Activated CD4-positive, alpha-beta T cell treated with anti-CD3 and anti-CD28 coated beads, Interleukin-2, amount 50 U/mL, for 48 hours (primary cell): ENCODE data around the gene P2RX3.
"Not testable (repeated sequence)": the region's sequence is repeated elsewhere in the genome, so short reads cannot be mapped to it uniquely, and the experiment has no call there.

Experiments used
- DNase-seq, 2 experiments: peaks; one replicate each; pipeline ENCODE4 v3.0.0-alpha.2; 2020

P2RX3 gene

DNA sequence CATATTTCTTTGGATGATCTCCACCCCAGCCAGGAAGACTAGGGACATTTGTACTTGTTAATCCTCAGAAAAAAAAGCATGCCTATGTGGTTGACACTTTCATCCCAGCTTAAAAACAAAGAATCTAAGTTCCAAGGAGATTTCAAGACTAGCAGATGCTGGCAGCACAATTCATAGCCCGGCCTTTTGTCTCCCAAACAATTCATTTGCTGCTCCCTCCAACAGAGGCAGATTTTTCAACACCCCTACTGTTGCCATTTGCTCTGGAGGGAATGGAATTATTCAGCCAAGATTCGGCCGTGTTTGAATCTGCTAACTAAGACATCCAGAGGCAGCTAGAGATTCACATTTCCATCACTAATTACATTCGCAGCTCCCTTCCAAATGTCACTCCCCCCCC, 15.3 kb downstream of the P2RX3 start:
- no peak for DNase-seq

GRCh38 chr11:57353852-57354251, 15.7 kb downstream of the P2RX3 start:
- no peak for DNase-seq

- DNase-seq: no peak
These were observed 16.5 kb downstream of the P2RX3 start for GRCh38 chr11:57354699-57355098.

- no peak for DNase-seq
These were observed 18.1 kb downstream of the P2RX3 start for GRCh38 chr11:57356268-57356667.

- no peak for DNase-seq
These were observed 19.2 kb downstream of the P2RX3 start for GRCh38 chr11:57357310-57357709.

DNA sequence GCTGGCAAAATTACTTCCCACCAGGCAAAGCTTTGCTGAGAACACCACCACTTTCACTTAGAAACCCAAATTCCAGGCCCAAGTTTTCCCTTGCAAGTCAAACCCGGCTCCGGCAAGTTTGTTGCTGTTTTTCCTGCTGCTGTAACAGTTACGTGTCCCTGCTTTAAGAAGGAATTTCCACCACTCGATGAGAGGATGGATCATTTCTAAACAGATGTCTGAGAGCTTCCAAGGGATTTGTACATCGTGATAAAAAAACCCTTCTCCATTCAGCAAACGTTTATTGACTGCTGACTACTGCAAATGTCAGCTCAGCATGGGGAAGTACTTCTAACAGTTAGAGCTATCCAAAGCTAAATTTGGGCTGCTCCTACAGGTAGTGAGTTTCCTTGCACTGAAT, 19.7 kb downstream of the P2RX3 start:
- DNase-seq: no peak

DNA sequence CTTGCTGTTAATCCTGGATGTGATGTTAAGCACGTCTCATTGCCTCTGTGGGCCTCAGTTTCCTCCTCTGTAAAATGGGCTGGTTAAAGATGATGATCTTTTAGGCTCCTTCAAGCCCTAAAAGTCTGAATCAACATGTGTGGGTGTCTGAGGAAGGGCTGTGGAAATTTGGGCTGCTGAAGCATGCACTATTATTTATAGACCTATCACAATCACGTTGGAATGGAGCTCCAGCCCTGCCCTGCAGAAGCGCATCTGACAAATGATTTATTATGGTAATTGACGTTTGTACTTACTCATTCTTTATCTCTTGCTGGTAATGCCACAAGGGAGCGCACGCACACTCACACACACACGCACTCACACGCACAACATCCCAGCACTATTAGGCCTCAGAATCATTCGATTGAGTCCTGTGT, 20.4 kb downstream of the P2RX3 start:
- DNase-seq: no peak

DNA sequence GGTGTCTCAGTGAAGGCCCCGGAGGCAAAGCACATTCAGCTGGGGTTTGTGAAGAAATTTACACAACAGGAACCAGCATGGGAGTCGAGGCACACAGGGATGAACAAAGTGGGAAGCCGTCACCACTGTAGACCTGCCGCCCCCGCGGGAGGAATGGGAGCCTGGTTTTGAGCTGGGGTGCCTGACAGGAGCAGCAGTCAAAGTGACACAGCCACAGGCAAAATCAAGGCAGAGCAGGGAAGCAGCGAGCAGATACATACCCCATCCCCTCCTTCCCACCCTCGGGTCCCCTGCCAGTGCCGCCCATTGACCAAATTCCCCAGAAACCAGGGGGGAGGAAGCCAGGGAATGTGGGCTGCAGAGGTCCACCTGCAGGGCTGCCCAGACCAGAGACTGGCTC, 20.8 kb downstream of the P2RX3 start:
- DNase-seq: no peak

- DNase-seq: no peak
These were observed 21.2 kb downstream of the P2RX3 start for GRCh38 chr11:57359396-57359795.

DNA sequence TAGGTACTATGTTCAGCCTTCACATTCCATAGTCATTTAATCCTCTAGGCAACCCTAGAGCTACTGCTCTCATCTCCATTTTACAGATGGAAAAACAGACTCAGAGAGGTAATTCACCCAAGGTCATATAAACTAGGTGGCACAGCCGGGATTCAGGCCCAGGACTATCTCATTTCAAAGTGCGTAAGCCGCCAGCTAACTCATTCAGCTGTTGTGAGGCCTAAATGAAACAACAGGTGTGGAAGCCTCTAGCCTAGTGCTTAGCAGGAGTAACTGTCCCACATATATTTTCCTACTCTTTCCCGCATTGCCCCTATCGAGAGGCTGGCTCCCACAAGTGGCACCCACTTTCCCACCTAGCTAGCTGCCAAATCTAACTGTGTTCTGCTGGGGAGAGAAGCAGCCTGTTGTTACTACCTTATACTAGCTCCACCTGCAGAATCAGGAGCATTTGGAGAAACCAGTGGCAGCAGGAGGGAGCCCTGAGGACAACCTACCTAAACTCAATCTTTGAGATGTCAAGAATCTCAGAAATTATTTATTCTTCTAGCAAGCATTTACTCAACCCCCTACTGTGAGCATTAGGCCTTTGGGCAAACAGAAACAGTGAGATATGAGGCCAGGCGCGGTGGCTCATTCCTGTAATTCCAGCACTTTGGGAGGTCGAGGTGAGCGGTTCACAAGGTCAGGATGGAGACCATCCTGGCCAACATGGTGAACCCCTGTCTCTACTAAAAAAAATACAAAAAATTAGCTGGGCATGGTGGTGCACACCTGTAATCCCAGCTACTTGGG, 21.9 kb downstream of the P2RX3 start:
- no peak for DNase-seq

GRCh38 chr11:57360991-57361390, 22.8 kb downstream of the P2RX3 start:
- DNase-seq: no peak

- not testable (repeated sequence) for DNase-seq
These were observed 23.3 kb downstream of the P2RX3 start for GRCh38 chr11:57361420-57361819.

- DNase-seq: no peak
These were observed 23.8 kb downstream of the P2RX3 start for GRCh38 chr11:57361926-57362325.

DNA sequence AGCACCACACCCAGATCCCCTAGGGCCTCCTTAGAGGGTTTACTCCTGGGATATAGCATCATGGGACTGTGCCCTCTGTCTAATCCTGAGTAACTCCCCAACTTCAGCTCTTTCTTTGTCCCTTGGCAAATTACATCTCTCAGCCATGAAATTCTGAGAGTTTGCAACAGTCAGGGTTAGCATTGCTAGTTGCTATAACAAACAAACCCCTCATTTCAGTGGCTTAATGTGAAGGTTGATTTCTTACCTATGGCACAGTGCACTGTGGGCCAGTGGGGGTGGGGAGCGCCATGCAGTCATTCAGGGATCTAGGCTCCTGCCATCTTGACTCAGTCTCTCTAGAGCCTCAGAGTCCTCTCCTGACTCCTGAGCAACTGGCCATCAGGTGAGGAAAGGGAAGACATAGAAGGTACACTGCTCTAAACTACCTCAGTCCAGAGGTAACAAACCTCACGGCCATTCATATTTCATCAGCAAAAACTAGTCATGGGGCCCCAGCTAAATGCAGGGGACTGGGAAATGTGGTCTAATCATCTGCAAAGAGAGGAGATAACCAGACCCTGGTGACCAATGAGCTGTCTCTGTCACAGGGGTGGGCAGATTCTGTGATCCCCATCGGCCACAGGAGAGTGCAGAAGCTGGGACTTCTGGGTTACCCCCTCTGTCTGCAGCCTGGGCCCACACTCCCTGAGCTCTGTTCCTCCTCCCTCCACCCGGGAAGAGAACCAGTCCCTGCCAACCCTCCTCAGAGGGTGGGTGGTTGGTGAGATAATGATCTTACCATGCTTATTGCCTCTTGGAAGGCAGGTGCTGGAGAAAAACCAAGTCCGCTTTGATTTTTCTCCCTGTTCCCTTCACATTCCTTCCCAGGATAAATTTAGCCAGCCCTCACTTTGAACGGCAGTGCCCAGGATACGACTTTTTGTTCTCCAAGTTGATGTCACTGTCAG, 25.3 kb downstream of the P2RX3 start:
- DNase-seq: no peak

DNA sequence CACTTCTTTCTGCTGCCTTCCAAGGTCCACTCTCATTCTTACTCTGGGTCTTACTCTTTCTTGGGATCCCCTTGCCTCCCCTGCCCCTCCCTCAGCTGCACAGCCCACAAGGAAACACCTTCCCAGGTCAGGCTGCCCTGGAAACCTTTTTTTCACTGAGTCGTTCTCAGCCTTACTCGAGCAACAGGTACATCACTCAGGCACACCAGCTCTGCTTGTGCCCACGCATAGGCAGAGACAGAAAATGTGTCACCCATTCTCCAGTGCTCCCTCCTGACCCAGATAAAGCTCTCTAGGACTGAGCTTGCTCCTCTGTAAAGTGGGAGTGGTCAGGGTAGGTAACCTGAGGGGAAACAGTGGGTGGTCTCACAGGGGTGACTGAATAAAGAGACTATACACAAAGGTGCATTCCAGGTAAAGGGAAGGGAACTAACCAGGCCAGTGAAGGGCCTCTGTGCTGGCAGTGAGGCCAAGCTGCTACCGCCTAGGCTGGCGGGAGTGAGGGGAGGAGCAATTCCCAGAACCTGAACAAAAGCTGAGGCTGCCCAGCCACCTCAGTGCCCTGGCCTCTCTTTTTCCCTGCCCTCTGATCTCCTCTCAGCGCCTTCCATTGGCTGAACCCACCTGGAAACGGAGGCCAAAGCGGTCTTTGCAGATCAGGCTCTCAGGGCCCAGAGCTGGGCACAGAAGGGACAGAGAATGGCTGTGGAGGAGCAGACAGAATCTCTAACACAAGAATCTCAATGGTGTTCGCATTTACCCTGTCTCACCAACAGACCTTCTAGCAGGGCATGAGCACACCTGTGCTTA, 26.9 kb downstream of the P2RX3 start:
- no peak for DNase-seq

DNA sequence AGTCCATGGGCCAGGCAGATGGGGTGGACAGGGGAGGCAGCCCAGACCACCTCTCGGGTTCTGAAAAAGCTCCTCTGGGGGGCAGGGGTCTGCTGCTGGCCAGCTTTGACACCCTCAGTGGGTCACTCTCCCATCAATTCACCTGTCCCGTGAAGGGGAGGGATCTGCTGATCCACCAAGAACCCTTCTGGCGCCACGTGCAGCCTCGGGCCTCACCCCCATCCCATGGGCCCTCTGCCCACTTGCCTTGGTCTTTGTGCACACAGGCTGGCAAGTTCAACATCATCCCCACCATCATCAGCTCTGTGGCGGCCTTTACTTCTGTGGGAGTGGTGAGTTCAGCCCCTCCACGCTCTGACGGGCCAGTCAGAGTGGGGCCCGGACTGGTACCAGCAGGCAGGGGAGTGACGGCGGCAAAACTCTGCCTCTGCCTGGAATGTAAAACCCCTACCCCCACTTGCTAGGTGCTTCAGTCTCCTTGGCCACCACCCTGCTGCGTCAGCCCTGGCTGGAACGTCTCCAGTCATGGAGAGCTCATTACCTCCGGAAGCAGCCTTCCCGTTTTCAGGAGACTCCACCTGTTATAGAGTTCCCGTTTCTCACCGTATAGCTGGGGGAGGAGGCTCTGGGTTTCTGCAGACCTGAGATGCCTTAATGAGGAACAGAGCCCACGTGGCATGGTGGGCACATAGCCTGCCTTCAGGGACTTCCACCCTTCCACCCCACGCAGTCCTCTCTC, 30.1 kb downstream of the P2RX3 start:
- DNase-seq: no peak

DNA sequence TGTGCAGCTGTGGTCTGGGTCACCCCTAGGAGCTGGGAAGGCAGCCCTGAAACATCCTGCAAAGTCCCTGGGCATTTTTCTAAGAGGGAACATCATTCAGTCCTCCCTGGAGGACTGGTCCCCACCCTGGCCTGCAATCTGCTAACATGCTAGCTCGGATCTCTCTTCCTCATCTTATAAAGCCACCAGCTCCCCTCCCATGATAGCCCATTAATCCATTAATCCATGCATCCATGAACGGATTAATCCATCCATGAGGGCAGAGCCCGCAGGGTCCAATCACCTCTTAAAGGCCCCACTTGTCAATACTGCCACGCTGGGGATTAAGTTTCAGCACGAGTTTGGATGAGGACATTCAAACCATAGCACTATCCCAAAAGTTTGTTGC, 30.7 kb downstream of the P2RX3 start:
- DNase-seq: no peak

- DNase-seq: no peak
These were observed 32.1 kb downstream of the P2RX3 start for GRCh38 chr11:57370251-57370650.

- no peak for DNase-seq
These were observed 32.8 kb downstream of the P2RX3 start for GRCh38 chr11:57370941-57371340.

- no peak for DNase-seq
These were observed 35.0 kb downstream of the P2RX3 start for GRCh38 chr11:57373146-57373545.

GRCh38 chr11:57374966-57375365, 36.8 kb downstream of the P2RX3 start:
- DNase-seq: no peak

- no peak for DNase-seq
These were observed 37.3 kb downstream of the P2RX3 start for GRCh38 chr11:57375490-57375889.
